DND-41 (cell line): Measurements from ENCODE around the gene ASB16.

Experiments
- CTCF ChIP-seq: IDR thresholded peaks from 2 replicates; pipeline ENCODE4 v1.5.1; 2012; ENCODE audit warnings: borderline replicate concordance, low read length, moderate library complexity, mild to moderate bottlenecking; ENCODE audit not compliant: poor library complexity, severe bottlenecking; ENCODE audit errors: extremely low read depth
- EZH2 ChIP-seq: IDR thresholded peaks from 3 replicates; pipeline ENCODE4 v1.6.1; 2012; ENCODE audit warnings: borderline replicate concordance, low read depth, mild to moderate bottlenecking, moderate library complexity, low read length, inconsistent platforms; ENCODE audit not compliant: severe bottlenecking

GRCh38 chr17:44191369-44191768, 20.9 kb downstream of the ASB16 start:
- TF ChIP-seq CTCF (no peak), EZH2 (no peak)
